ENCODE measurements around the gene DCAF15. TPM values are rescaled to one million over a fixed set of nuclear protein-coding genes. Genes with fewer than 3 reads are reported as not detected.

Gene DCAF15
- total and polyA plus RNA-seq, 2 donors (not counting 3 experiments of a cell fraction or from before 2014, with no cell fraction given): 41.9 to 42.4 TPM

DNA sequence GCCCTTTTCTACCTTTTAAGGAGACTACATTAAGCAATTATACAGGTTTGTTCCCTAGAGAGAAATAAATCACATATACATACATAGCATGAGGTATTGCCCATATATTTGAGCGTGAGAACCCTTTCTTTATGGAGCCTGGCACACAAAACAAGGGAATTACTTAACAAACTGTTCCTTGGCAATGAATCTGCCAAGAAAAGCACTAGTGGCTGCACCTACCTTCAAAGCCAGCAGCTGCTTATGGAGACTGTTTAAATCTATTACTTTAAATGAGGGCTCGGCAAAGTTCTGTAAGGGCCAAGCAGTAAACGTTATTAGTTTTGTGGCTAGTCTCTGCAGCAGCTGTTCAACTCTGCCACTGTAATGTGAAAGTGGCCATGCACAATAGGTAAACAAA lies 46.8 kb downstream of the DCAF15 start:
- no peak for DNase-seq (ENCODE audit: low read depth, low spot score)
- Histone ChIP-seq H3K9me3 (replicated peaks; ENCODE audit: control insufficient read depth, insufficient read depth, low read length) (no peaks in the 10 kb centered on the region), H3K79me2 (ENCODE audit: control insufficient read depth, insufficient read depth, low read length) (peaks cover 5% of the 10 kb centered on the region), H3K9ac (replicated peaks; ENCODE audit: extremely low read depth, insufficient read depth, low read length) (no peak overlapping the region), H3K9me1 (replicated peaks; ENCODE audit: control insufficient read depth, extremely low read depth, insufficient read depth, low read length) (no peaks in the 10 kb centered on the region), H3K27ac (ENCODE audit: insufficient read depth, low read depth, low read length) (no peak overlapping the region), H2AFZ (ENCODE audit: low read depth, low read length) (no peak overlapping the region), H3K36me3 (ENCODE audit: control insufficient read depth in 2 of 2, extremely low read depth in 1 of 2, insufficient read depth in 2 of 2, low read length in 2 of 2) (peaks cover 0 to 7% of the 10 kb centered on the region in 2 experiments), H3K27me3 (ENCODE audit: control insufficient read depth in 2 of 2, insufficient read depth in 2 of 2, low read length in 2 of 2) (no peaks in the 10 kb centered on the region), H3K4me1 (ENCODE audit: control insufficient read depth, extremely low read depth, insufficient read depth, low read length) (peaks cover 4% of the 10 kb centered on the region), H4K20me1 (replicated peaks; ENCODE audit: control insufficient read depth, extremely low read depth, insufficient read depth, low read length) (no peaks in the 10 kb centered on the region), H3K4me2 (ENCODE audit: insufficient read depth, low read length) (no peak overlapping the region), H3K4me3 (replicated peaks in 1 of 3; ENCODE audit: insufficient read depth in 1 of 3, low read depth in 1 of 3, low read length in 3 of 3) (no peak overlapping the region)
- no peak for TF ChIP-seq FOS (IDR thresholded peaks at IDR 0.05; ENCODE audit: borderline replicate concordance, insufficient read depth, low read length)
- TF ChIP-seq EZH2 (IDR thresholded peaks at IDR 0.05; ENCODE audit: borderline replicate concordance, low read depth, low read length, severe bottlenecking): no peak
- no peak for TF ChIP-seq POLR2A (IDR thresholded peaks at IDR 0.05; ENCODE audit: low read depth, low read length)
- no peak for TF ChIP-seq JUN (IDR thresholded peaks at IDR 0.05; ENCODE audit: borderline replicate concordance, insufficient read depth, insufficient read length, low read depth)
- no TSS peak for BruUV-seq (replicated peaks)
- dilution Hi-C loops (cut with MboI; ENCODE audit: extremely low pct_ligation_motif_present, low sequenced_read_pairs): no loop called here
- no peak for FAIRE-seq
- POLR2A ChIA-PET: no interaction called here
- intact Hi-C loops (cut with micrococcal nuclease): no loop called here
- CTCF ChIA-PET: interaction anchor here (1.0 to 1.2 kb wide), 3 partner anchors 12 to 43 kb away, joined by 3 to 4 read pairs (median 3); partner anchors contain the start of gene IL27RA

DNA sequence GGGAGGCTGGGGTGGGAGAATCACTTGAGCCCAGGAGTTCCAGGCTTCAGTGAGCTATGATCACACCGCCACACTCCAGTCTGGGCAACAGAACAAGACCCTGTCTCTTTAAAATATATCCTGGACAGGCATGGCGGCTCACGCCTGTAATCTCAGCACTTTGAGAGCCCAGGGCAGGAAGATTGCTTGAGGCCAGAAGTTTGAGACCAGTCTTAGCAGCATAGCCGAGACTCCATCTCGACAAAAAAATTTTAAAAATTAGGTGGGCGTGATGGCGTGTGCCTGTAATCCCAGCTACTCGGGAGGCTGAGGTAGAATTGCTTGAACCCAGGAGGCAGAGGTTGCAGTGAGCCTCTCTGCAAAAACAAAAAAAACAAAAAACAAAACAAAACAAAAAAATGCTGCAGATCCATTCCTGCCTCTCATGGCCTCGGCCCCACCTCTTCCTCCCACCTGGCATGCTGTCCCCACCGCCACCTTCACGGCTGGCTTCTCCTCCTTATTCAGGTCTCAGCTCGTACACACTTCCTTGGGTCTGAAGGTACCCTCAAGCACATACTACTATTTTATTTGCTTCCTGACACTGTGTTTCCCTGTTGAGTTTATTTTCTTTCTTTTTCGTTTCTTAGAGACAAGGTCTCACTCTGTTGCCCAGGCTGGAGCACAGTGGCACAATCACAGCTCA lies 48.5 kb downstream of the DCAF15 start:
- DNase-seq (ENCODE audit: low read depth, low spot score): no peak
- Histone ChIP-seq H3K36me3 (ENCODE audit: control insufficient read depth in 2 of 2, extremely low read depth in 1 of 2, insufficient read depth in 2 of 2, low read length in 2 of 2) (peaks cover 0 to 7% of the 10 kb centered on the region in 2 experiments), H3K27ac (ENCODE audit: insufficient read depth, low read depth, low read length) (no peak overlapping the region), H3K27me3 (ENCODE audit: control insufficient read depth in 2 of 2, insufficient read depth in 2 of 2, low read length in 2 of 2) (no peaks in the 10 kb centered on the region), H2AFZ (ENCODE audit: low read depth, low read length) (no peak overlapping the region), H3K9me3 (replicated peaks; ENCODE audit: control insufficient read depth, insufficient read depth, low read length) (no peaks in the 10 kb centered on the region), H3K4me1 (ENCODE audit: control insufficient read depth, extremely low read depth, insufficient read depth, low read length) (peaks cover 16% of the 10 kb centered on the region), H3K4me2 (ENCODE audit: insufficient read depth, low read length) (no peak overlapping the region), H3K79me2 (ENCODE audit: control insufficient read depth, insufficient read depth, low read length) (peaks cover 10% of the 10 kb centered on the region), H3K9me1 (replicated peaks; ENCODE audit: control insufficient read depth, extremely low read depth, insufficient read depth, low read length) (no peaks in the 10 kb centered on the region), H3K9ac (replicated peaks; ENCODE audit: extremely low read depth, insufficient read depth, low read length) (no peak overlapping the region), H3K4me3 (replicated peaks in 1 of 3; ENCODE audit: insufficient read depth in 1 of 3, low read depth in 1 of 3, low read length in 3 of 3) (no peak overlapping the region), H4K20me1 (replicated peaks; ENCODE audit: control insufficient read depth, extremely low read depth, insufficient read depth, low read length) (no peaks in the 10 kb centered on the region)
- ChIA-PET CTCF (no interaction called here), POLR2A (no interaction called here)
- no peak for TF ChIP-seq FOS (IDR thresholded peaks at IDR 0.05; ENCODE audit: borderline replicate concordance, insufficient read depth, low read length)
- TF ChIP-seq GATA2 (IDR thresholded peaks at IDR 0.05; ENCODE audit: insufficient read depth, insufficient read length, low read depth, low read length): no peak
- TF ChIP-seq JUN (IDR thresholded peaks at IDR 0.05; ENCODE audit: borderline replicate concordance, insufficient read depth, insufficient read length, low read depth): no peak
- dilution Hi-C loops (cut with MboI; ENCODE audit: extremely low pct_ligation_motif_present, low sequenced_read_pairs): no loop called here
- no peak for FAIRE-seq
- intact Hi-C loops (cut with micrococcal nuclease): no loop called here
- no TSS peak for BruUV-seq (replicated peaks)
